Neural cell (in vitro differentiated cells): Measurements from ENCODE around the gene UFD1.

Source experiments
- CTCF ChIP-seq: fragments of 450-650 bp; IDR thresholded peaks from 2 replicates; pipeline ENCODE4 v1.5.1; 2014; ENCODE audit warnings: antibody characterized with exemption, mild to moderate bottlenecking, moderate library complexity; ENCODE audit not compliant: poor library complexity, severe bottlenecking
- EZH2 ChIP-seq: fragments of 200-600, 300-800 bp; shearing (Covaris generic), sonication (generic); IDR thresholded peaks from 2 replicates; pipeline ENCODE4 v1.6.1; 2014; ENCODE audit warnings: antibody characterized with exemption, low read length, borderline replicate concordance, mild to moderate bottlenecking; ENCODE audit not compliant: insufficient read depth, poor library complexity, severe bottlenecking
- MXI1 ChIP-seq: fragments of 450-650 bp; conservative IDR thresholded peaks from 2 replicates; pipeline ENCODE4 v1.6.1; 2014; ENCODE audit warnings: antibody characterized with exemption, mild to moderate bottlenecking; ENCODE audit not compliant: poor library complexity, severe bottlenecking
- POLR2AphosphoS5 ChIP-seq: IDR thresholded peaks from 2 replicates; pipeline ENCODE4 v1.6.1; 2012
- TAF1 ChIP-seq: IDR thresholded peaks from 2 replicates; pipeline ENCODE4 v1.6.1; 2012; ENCODE audit warnings: low read depth
- TF ChIP-seq, protein P1 (sequence below): IDR thresholded peaks from 2 replicates; pipeline ENCODE4 v1.6.1; 2012; ENCODE audit warnings: borderline replicate concordance

- TF ChIP-seq TAF1 (no peak), POLR2AphosphoS5 (no peak), CTCF (no peak), MXI1 (no peak), EZH2 (no peak)
- TF ChIP-seq, protein P1, sequence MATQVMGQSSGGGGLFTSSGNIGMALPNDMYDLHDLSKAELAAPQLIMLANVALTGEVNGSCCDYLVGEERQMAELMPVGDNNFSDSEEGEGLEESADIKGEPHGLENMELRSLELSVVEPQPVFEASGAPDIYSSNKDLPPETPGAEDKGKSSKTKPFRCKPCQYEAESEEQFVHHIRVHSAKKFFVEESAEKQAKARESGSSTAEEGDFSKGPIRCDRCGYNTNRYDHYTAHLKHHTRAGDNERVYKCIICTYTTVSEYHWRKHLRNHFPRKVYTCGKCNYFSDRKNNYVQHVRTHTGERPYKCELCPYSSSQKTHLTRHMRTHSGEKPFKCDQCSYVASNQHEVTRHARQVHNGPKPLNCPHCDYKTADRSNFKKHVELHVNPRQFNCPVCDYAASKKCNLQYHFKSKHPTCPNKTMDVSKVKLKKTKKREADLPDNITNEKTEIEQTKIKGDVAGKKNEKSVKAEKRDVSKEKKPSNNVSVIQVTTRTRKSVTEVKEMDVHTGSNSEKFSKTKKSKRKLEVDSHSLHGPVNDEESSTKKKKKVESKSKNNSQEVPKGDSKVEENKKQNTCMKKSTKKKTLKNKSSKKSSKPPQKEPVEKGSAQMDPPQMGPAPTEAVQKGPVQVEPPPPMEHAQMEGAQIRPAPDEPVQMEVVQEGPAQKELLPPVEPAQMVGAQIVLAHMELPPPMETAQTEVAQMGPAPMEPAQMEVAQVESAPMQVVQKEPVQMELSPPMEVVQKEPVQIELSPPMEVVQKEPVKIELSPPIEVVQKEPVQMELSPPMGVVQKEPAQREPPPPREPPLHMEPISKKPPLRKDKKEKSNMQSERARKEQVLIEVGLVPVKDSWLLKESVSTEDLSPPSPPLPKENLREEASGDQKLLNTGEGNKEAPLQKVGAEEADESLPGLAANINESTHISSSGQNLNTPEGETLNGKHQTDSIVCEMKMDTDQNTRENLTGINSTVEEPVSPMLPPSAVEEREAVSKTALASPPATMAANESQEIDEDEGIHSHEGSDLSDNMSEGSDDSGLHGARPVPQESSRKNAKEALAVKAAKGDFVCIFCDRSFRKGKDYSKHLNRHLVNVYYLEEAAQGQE = no peak
Observed at GRCh38 chr22:19438298-19438697, 40.7 kb downstream of the UFD1 start.
